ENCODE data around the gene NECTIN3. TPM values are rescaled to one million over a fixed set of nuclear protein-coding genes. Genes with fewer than 3 reads are reported as not detected.

NECTIN3 gene
- total RNA-seq, 1 experiment from 2014 or later = 3.8 TPM

GRCh38 chr3:111194048-111194447, 122.4 kb downstream of the NECTIN3 start:
- DNase-seq (ENCODE audit: extremely low read depth, low read depth) = no peak

DNA sequence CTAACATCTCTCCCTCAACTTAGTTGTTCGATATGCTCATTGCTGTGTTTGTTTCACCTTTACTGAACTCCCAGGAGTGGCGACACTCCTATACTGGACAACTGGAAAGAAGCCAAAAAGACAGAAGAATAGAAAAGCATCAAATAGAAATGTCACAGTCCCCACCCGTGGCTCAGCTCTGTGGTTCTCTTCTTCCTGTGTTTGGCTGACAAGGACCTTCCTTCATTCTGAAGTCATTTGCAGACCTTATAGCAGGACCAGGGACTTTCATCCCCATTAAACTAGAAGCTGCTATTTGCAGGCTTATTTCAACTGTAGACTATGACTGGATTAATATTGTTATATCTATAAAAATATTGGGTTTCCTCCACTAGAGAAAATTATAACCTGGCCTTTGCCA, 125.9 kb downstream of the NECTIN3 start:
- no peak for DNase-seq (ENCODE audit: extremely low read depth, low read depth)

- no peak for DNase-seq (ENCODE audit: extremely low read depth, low read depth)
Observed at GRCh38 chr3:111200027-111200426, 128.4 kb downstream of the NECTIN3 start.

DNA sequence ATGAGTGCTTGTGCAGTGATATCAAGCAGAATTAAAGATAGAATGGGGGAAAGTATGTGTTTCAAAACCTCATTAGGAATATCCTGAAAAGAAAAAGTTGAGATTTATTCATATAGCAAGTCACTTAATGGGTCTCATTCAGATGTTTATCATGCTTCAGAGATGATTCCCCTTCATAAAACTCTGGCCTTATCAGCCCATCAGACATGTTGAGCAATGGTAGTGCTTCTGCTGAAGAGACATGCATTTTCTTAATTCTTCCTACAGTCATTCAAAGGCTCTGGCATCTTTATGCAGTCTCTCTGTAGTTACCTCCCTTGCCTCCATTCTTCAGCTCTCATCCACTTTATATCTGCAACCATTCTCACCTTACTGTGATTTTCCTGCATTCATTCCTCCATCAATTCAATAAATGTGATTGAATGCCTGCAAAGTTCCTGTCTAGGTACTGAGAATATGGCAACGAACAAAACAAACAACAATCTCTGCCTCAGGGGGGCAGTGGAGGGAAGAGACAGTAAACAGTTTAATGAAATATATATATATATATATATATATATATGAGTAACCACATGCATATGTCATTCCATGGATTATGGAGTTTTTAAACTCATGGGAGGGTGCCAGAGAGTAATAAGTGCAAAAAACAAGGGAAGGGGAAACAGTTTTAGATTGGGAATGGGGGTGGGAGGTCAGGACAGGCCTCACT, 138.5 kb downstream of the NECTIN3 start:
- no peak for DNase-seq (ENCODE audit: extremely low read depth, low read depth)

- DNase-seq (ENCODE audit: extremely low read depth, low read depth) = no peak
Observed at GRCh38 chr3:111210866-111211564, 139.4 kb downstream of the NECTIN3 start.

DNA sequence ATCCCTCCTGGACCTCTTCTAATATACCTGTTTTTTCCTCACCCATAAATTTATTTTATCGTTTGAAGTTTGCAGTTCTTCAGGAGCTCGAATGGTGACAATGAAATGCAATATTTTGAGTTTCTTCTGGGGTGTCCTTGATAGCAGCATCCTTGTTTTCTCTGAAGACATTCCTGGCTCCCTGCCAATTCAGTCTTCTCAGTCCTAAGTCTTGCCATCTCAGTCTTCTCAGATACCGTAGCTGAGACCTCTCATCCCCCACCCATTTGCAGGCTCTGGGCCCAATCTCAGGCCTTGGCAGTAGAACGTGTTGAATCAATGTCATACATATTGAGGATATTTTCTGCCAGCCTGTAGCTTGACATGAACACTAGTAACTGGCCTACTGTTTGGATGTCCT, 140.9 kb downstream of the NECTIN3 start:
- no peak for DNase-seq (ENCODE audit: extremely low read depth, low read depth)

DNA sequence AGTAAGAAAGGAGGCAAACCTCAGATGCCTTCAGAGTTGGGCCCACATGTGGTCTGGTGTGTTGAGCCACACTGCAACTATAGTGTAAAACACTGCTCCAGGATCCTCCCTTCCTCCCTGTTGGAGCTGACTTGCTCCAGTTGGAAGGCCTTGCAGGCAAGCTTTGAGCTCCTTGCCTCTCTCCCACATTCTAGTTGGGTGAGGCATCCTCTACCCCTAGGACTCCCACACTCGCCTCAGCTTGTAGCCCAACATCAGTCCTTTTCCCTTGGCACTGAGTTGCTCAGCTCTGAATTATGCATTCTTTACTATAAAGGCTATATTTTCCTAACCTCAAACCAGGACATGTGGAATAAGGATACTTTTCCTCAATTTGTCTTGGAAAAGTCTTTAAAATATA, 143.9 kb downstream of the NECTIN3 start:
- DNase-seq (ENCODE audit: extremely low read depth, low read depth) = no peak

DNA sequence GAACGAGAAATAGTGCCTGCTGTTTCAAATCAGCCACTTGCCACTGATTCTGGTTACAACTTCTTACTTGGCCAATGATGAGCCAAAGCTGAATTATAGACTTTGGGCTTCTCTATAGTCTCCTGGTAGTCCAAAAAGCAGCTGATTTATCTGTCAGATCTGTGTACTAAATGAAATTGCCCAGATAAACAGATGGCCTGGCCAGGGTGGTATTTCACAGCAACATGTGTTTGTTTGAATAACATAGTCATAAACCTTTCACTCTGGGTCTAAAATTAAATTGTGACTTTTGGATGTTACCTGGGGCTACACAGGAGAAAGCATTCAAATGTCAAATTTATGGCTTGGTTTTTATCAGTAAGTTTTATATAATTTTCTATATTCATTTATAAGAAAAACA, 147.0 kb downstream of the NECTIN3 start:
- no peak for DNase-seq (ENCODE audit: extremely low read depth, low read depth)

GRCh38 chr3:111227216-111227615, 155.6 kb downstream of the NECTIN3 start:
- DNase-seq (ENCODE audit: extremely low read depth, low read depth) = no peak

- DNase-seq (ENCODE audit: extremely low read depth, low read depth) = no peak
Observed at GRCh38 chr3:111229301-111229700, 157.7 kb downstream of the NECTIN3 start.

- no peak for DNase-seq (ENCODE audit: extremely low read depth, low read depth)
Observed at GRCh38 chr3:111236836-111237713, 165.5 kb downstream of the NECTIN3 start.

- no peak for DNase-seq (ENCODE audit: extremely low read depth, low read depth)
Observed at GRCh38 chr3:111237946-111238345, 166.3 kb downstream of the NECTIN3 start.

- no peak for DNase-seq (ENCODE audit: extremely low read depth, low read depth)
Observed at GRCh38 chr3:111238885-111239284, 167.3 kb downstream of the NECTIN3 start.

DNA sequence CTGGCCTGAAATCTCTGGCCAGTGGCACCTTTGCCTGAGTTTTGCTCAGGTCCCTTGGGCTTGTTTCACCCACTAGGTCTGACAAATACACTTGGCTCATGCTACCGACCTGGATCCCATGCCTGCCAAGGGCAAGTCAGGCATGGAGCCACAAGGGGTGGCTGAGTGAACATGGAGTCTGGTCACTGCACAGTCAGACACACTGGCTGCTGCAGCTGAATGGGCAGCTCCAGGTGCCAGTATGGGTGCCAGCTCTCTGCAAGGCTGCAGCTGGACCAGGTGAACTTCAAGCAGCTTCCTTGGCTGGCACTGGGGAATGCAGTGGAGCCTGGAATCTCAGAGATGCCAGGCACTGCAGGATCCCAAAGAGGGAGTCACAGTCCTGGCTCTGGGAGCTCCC, 170.3 kb downstream of the NECTIN3 start:
- no peak for DNase-seq (ENCODE audit: extremely low read depth, low read depth)
